H54 (cell line): ENCODE measurements around the gene IFT20.
"Not testable (repeated sequence)": the region's sequence is repeated elsewhere in the genome, so short reads cannot be mapped to it uniquely, and the experiment has no call there.

ENCODE experiments used
- DNase-seq: peaks from one replicate; pipeline ENCODE4 v3.0.0; 2011; ENCODE audit warnings: low spot score, mixed read lengths; ENCODE audit not compliant: insufficient read length
- FAIRE-seq: peaks from 3 replicates; lab custom pipeline; 2011; peaks lifted over from hg19 to GRCh38; lab: Jason Lieb, UNC
- POLR2A ChIP-seq: IDR thresholded peaks from 2 replicates; pipeline ENCODE4 v1.6.1; 2011; ENCODE audit warnings: low read depth, mild to moderate bottlenecking, low read length

Gene IFT20

DNA sequence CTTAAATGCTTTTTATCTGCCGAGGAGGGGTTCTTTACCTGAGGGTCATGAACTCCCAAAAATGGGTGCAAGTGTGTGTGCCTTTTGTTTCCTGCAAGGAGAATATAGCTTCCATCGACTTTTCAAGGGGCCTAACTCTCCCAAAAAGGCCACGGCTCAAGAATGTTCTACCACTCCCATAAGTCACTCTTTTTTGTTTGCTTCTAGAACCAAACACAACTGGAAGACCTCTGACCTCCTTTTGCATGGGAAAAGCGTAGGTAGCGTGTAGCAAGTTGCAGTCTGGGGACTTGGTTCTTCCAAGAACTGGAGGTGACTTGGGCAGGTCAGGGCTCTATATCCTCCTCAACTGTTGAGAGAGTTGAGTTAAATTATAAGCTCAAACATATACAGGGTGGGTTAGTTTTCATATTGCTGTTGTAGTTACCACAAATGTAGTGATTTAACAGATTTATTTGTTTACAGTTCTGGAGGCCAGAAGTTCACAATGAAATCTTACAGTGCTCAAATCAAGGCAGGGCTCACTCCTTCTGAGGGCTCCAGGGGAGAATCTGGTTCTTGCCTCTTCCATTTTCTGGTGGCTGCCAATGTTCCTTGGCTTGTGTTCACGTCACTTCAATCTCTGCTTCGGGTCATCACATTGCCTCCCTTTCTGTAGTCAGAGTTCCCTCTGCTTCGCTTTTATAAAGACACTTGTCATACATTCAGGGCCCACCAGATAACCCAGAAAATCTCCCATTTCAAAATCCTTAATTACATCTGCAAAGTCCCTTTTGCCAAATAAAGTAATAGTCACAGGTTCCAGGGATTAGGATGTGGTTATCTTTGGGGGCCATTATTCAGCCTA lies 14.8 kb downstream of the IFT20 start:
- TF ChIP-seq POLR2A = no peak
- DNase-seq = no peak
- FAIRE-seq = no peak

DNA sequence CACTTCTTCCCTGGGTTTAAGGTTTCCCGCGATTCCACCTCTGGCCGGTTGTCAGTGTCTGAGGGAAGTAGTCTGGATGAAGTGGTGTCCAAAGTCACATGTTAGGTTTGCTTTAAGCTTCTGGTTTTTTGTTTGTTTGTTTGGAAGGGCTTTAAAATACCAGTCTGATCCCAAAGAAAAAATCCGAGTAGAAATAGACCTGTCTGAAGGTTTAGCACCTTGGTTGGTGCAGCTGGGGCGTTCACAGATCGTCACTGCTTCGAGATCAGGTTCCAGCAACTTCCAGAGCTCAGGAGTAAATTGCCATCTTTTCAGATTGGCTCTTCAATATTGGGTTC lies 15.7 kb downstream of the IFT20 start:
- no peak for TF ChIP-seq POLR2A
- FAIRE-seq (no peak), DNase-seq (no peak)

- no peak for FAIRE-seq
Observed at GRCh38 chr17:28318759-28319597, 16.3 kb downstream of the IFT20 start, which contains the start of gene TMEM97. TSS of gene TMEM97 (plus strand) at chr17:28319200. CDS start at chr17:28319240, 40 bp downstream.

DNA sequence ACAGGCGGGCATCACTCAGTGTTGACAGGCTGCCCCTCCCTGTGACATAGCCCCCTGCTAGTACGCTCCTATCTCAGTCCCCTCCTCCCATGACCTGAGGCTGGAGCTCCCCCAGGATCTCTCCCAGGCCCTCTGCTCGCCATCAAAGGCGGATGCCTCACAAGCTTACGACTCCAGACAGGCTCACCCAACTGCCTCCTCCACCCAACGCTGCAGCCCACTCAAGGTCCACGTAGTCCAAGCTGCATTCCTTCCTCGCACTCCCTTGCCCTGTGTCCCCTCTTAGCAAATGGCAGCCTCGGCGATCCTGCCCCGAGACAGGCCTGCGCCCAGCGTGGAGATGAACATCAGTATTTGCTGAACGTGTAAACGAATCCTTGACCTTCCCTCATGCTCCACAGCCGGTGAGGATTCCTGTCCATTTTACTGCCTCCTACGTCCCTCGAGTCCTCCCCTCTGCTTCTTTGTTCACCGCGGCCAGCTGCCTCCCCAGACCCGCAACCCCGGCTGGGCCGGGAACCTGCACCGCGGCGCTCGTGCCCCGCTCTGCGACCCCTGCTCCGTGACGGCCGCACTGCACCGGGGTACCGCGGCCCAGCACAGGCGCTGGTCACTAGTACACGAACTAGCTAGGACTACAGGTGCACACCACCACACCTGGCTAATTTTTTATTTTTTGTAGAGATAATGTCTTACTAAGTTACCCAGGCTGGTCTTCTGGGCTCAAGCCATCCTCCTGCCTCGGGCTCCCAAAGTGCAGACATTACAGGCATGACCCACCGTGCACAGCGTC lies 17.1 kb downstream of the IFT20 start:
- no peak for DNase-seq
- TF ChIP-seq POLR2A = no peak
- FAIRE-seq = no peak

More at GRCh38 chr17:28318759-28319597, 16.3 kb downstream of the IFT20 start, which contains the start of gene TMEM97:
- peak; percentile 49 for TF ChIP-seq POLR2A
- DNase-seq = peak; percentile 80

GRCh38 chr17:28317099-28317965 lies 17.9 kb downstream of the IFT20 start:
- DNase-seq (no peak), FAIRE-seq (no peak)
- TF ChIP-seq POLR2A = no peak

GRCh38 chr17:28315846-28316705 lies 19.2 kb downstream of the IFT20 start:
- no peak for FAIRE-seq
- no peak for TF ChIP-seq POLR2A
- DNase-seq = no peak

DNA sequence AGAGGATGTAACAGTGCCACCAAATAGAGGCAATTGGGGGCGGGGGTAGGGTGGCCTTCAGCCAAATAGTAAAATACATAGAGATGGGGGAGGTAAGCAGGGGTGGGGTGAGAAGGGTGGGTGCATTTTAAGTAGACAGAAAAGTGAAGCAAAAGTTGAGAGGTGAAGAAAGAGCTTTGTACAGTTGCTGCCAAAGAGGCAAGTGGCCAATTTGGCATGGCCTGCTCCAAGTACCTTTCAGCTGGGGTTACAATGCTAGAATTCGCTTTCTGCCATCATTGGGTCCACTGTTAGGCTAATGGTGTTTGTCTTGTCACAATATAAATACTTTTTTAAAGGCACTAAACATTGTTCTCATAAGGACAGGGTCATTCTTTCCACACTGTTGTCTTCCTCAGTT lies 21.4 kb downstream of the IFT20 start:
- FAIRE-seq (no peak), DNase-seq (no peak)
- no peak for TF ChIP-seq POLR2A

GRCh38 chr17:28306954-28307401 lies 28.3 kb downstream of the IFT20 start:
- FAIRE-seq (no peak), DNase-seq (no peak)
- no peak for TF ChIP-seq POLR2A

DNA sequence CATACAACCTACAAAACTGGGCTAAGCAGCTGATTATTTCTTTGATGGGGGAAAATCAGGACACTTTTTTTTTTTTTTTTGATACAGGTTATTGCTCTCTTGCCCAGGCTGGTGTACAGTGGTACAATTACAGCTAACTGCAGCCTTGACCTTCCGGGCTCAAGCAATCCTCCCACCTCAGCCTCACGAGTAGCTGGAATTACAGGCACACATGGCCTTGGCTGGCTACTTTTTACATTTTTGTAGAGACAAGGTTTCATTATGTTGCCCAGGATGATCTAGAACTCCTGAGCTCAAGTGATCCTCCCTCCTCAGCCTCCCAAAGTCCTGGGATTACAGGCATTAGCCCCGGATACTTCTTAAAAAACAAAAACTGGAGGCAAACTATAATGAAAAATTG lies 36.8 kb downstream of the IFT20 start:
- no peak for FAIRE-seq
- no peak for TF ChIP-seq POLR2A
- no peak for DNase-seq

GRCh38 chr17:28295677-28296578 lies 39.3 kb downstream of the IFT20 start:
- FAIRE-seq (no peak), DNase-seq (no peak)
- no peak for TF ChIP-seq POLR2A

GRCh38 chr17:28293994-28294393 lies 41.3 kb downstream of the IFT20 start:
- no peak for DNase-seq
- no peak for FAIRE-seq
- no peak for TF ChIP-seq POLR2A

DNA sequence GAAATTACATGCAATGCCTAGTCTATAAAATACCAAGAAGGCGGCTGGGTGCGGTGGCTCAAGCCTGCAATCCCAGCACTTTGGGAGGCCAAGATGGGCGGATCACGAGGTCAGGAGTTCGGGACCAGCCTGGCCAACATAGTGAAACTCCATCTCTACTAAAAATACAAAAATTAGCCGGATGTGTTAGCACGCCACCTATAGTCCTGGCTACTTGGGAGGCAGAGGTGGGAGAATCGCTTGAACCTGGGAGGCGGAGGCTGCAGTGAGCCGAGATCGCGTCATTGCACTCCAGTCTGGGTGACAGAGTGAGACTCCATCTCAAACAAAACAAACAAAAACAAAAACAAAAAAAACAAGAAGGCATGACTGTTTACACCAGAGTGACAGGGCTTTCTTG lies 42.4 kb downstream of the IFT20 start:
- not testable (repeated sequence) for FAIRE-seq, DNase-seq
